PC-3 (cell line): ENCODE measurements around the gene GBA2. TPM values are rescaled to one million over a fixed set of nuclear protein-coding genes. Genes with fewer than 3 reads are reported as not detected.

Experiments
- ATAC-seq: fragments of 200-7000 bp; cut with Tn5 transposase; 2 replicates; pipeline ENCODE4 v1.9.1; 2020; ENCODE audit warnings: mild to moderate bottlenecking, moderate library complexity
- BruUV-seq: library from RNA; stranded (reverse); fragments of 400-500 nt; replicated peaks from 2 replicates; lab custom pipeline; 2021; lab: Mats Ljungman, UMichigan
- CTCF ChIA-PET: fragments of 300-600 bp; sonication (Branson Sonifier 250); formaldehyde crosslinking; loops from one replicate; lab custom pipeline; 2022; ENCODE audit warnings: antibody characterized with exemption; lab: Charles Lee
- POLR2A ChIA-PET: fragments of 300-600 bp; sonication (Branson Sonifier 250); formaldehyde crosslinking; loops from one replicate; lab custom pipeline; 2022; ENCODE audit warnings: antibody characterized with exemption; ENCODE audit not compliant: unreplicated experiment; lab: Charles Lee
- DNase-seq: peaks from one replicate; pipeline ENCODE4 v3.0.0-alpha.2; 2015
- H2AFZ ChIP-seq: fragments of 300-600 bp; sonication (generic); 2 replicates; pipeline ENCODE4 v1.6.0; 2016; ENCODE audit warnings: antibody characterized with exemption, low read length
- H3F3A ChIP-seq: fragments of 300-600 bp; sonication (generic); one replicate; pipeline ENCODE4 v1.6.0; 2017; ENCODE audit warnings: antibody characterized with exemption, low read length, control low read depth, mild to moderate bottlenecking; ENCODE audit not compliant: unreplicated experiment
- H3K27ac ChIP-seq: fragments of 300-600 bp; sonication (generic); 2 replicates; pipeline ENCODE4 v1.5.1; 2016; ENCODE audit warnings: mild to moderate bottlenecking, low read length
- H3K27me3 ChIP-seq: fragments of 300-600 bp; sonication (generic); 2 replicates; pipeline ENCODE4 v1.6.1; 2016; ENCODE audit warnings: low read length, mixed read lengths
- H3K36me3 ChIP-seq: fragments of 300-600 bp; sonication (generic); 2 replicates; pipeline ENCODE4 v1.6.1; 2016; ENCODE audit warnings: low read depth, mixed run types, low read length, mixed read lengths
- H3K4me1 ChIP-seq: fragments of 300-600 bp; sonication (generic); 2 replicates; pipeline ENCODE4 v1.5.1; 2016; ENCODE audit warnings: low read length; ENCODE audit not compliant: insufficient read depth
- H3K4me2 ChIP-seq: fragments of 300-600 bp; sonication (generic); 2 replicates; pipeline ENCODE4 v1.6.0; 2016; ENCODE audit warnings: low read length
- H3K4me3 ChIP-seq: fragments of 300-600 bp; sonication (generic); 2 replicates; pipeline ENCODE4 v1.5.1; 2016; ENCODE audit warnings: mild to moderate bottlenecking, low read length, mixed read lengths
- H3K79me2 ChIP-seq: fragments of 300-600 bp; sonication (generic); 2 replicates; pipeline ENCODE4 v1.6.1; 2017; ENCODE audit warnings: low read length, mixed read lengths
- H3K9ac ChIP-seq: fragments of 300-600 bp; sonication (generic); 2 replicates; pipeline ENCODE4 v1.6.0; 2016; ENCODE audit warnings: mild to moderate bottlenecking, low read length
- H3K9me2 ChIP-seq: fragments of 300-600 bp; sonication (generic); replicated peaks from 2 replicates; pipeline ENCODE4 v1.6.1; 2016; ENCODE audit warnings: mixed run types, low read length, mixed read lengths
- H3K9me3 ChIP-seq: fragments of 300-600 bp; sonication (generic); 2 replicates; pipeline ENCODE4 v1.6.1; 2016; ENCODE audit warnings: low read length, mixed read lengths
- H4K20me1 ChIP-seq: fragments of 300-600 bp; sonication (generic); 2 replicates; pipeline ENCODE4 v1.6.1; 2016; ENCODE audit warnings: low read length, mixed read lengths
- CTCF ChIP-seq: fragments of 300-600 bp; sonication (generic); conservative IDR thresholded peaks from 2 replicates; pipeline ENCODE4 v1.5.1; 2017; ENCODE audit warnings: antibody characterized with exemption, low read depth, mild to moderate bottlenecking, low read length
- EZH2 ChIP-seq: fragments of 300-600 bp; sonication (generic); IDR thresholded peaks from one replicate; pipeline ENCODE4 v1.6.1; 2017; ENCODE audit warnings: antibody characterized with exemption, mild to moderate bottlenecking, low read length; ENCODE audit not compliant: unreplicated experiment
- EZH2phosphoT487 ChIP-seq: fragments of 300-600 bp; sonication (generic); IDR thresholded peaks from 2 replicates; pipeline ENCODE4 v1.6.1; 2018; ENCODE audit warnings: mild to moderate bottlenecking, antibody characterized with exemption, low read length, borderline replicate concordance
- intact Hi-C: fragments of 100-400 bp; cut with micrococcal nuclease; formaldehyde crosslinking; loops from 2 replicates; pipeline ENCODE4 v1.9.0; 2023
- total RNA-seq: library from RNA; depleted of rRNA; stranded (reverse); fragments of >200 nt; gene quantifications from 2 replicates; pipeline ENCODE4 v1.2.3, GENCODE V29; 2014

Gene GBA2
- total RNA-seq, 1 experiment from 2014 or later: 81.7 TPM

- intact Hi-C loops: loop anchor here (2.0 kb wide), 1 partner anchor 70 kb away; the partner anchor contains the start of genes CCDC107 and RMRP
- peaks cover 56% of the 10 kb centered on the region for H3K79me2 ChIP-seq
- BruUV-seq: no TSS peak
- POLR2A ChIA-PET: no interaction called here
- H3K27ac ChIP-seq: peak overlapping the region; percentile 63
- peaks cover 3% of the 10 kb centered on the region; the same call in 1 of the 2 replicates for H3K36me3 ChIP-seq
- peak overlapping the region; percentile 90 for H3K4me3 ChIP-seq
- CTCF ChIA-PET: interaction anchor here (0.5 to 1.6 kb wide), 3 partner anchors 9 to 98 kb away, joined by 3 to 6 read pairs (median 3); partner anchors contain the start of gene ARHGEF39
- TF ChIP-seq EZH2 (no peak), EZH2phosphoT487 (no peak), CTCF (no peak)
- H3K4me1 ChIP-seq: peaks cover 42% of the 10 kb centered on the region
- H3K4me2 ChIP-seq: peak overlapping the region; percentile 90
- no peaks in the 10 kb centered on the region for H3K27me3 ChIP-seq
- H3K9ac ChIP-seq: peak overlapping the region; percentile 21; the same call in 1 of the 2 replicates
- no peaks in the 10 kb centered on the region for H3F3A ChIP-seq
- H3K9me2 ChIP-seq: no peaks in the 10 kb centered on the region
- no peak overlapping the region for H2AFZ ChIP-seq
- no peaks in the 10 kb centered on the region for H4K20me1 ChIP-seq
- ATAC-seq (peak; percentile 4; the same call in 1 of the 2 replicates), DNase-seq (peak; percentile 70)
- no peaks in the 10 kb centered on the region for H3K9me3 ChIP-seq
Observed at GRCh38 chr9:35728041-35728971, 20.7 kb downstream of the GBA2 start.

GRCh38 chr9:35727676-35728040, 21.4 kb downstream of the GBA2 start:
- peaks cover 56% of the 10 kb centered on the region for H3K79me2 ChIP-seq
- BruUV-seq: no TSS peak
- no peaks in the 10 kb centered on the region for H3K9me2 ChIP-seq
- ATAC-seq (no peak), DNase-seq (no peak)
- H3K4me3 ChIP-seq: peak overlapping the region; percentile 90; the same call in 1 of the 2 replicates
- CTCF ChIA-PET: interaction anchor here (0.5 to 1.6 kb wide), 4 partner anchors 8 to 99 kb away, joined by 3 to 6 read pairs (median 3); partner anchors contain the start of genes ARHGEF39, CCDC107 and RMRP
- no peaks in the 10 kb centered on the region for H4K20me1 ChIP-seq
- H3K9ac ChIP-seq: 0 out of 2 replicates have a peak overlapping the region, but pooled peaks have one; percentile 2
- H3K36me3 ChIP-seq: peaks cover 3% of the 10 kb centered on the region; the same call in 1 of the 2 replicates
- no peaks in the 10 kb centered on the region for H3K27me3 ChIP-seq
- TF ChIP-seq EZH2 (no peak), EZH2phosphoT487 (no peak), CTCF (no peak)
- POLR2A ChIA-PET: no interaction called here
- peak overlapping the region; percentile 63 for H3K27ac ChIP-seq
- intact Hi-C loops: loop anchor here (2.0 kb wide), 1 partner anchor 69 kb away; the partner anchor contains the start of genes CCDC107 and RMRP
- no peaks in the 10 kb centered on the region for H3K9me3 ChIP-seq
- peaks cover 42% of the 10 kb centered on the region for H3K4me1 ChIP-seq
- H2AFZ ChIP-seq: no peak overlapping the region
- H3F3A ChIP-seq: no peaks in the 10 kb centered on the region
- H3K4me2 ChIP-seq: peak overlapping the region; percentile 90
